Caco-2 (cell line): ENCODE measurements around the gene CENPX. TPM values are rescaled to one million over a fixed set of nuclear protein-coding genes. Genes with fewer than 3 reads are reported as not detected.

Source experiments
- BruUV-seq: library from RNA; stranded (reverse); fragments of 400-500 nt; replicated peaks from 2 replicates; lab custom pipeline; 2021; lab: Mats Ljungman, UMichigan
- CTCF ChIA-PET: fragments of 300-600 bp; sonication (Branson Sonifier 250); formaldehyde crosslinking; loops from one replicate; lab custom pipeline; 2022; ENCODE audit warnings: antibody characterized with exemption; lab: Charles Lee
- POLR2A ChIA-PET: fragments of 300-600 bp; sonication (Branson Sonifier 250); formaldehyde crosslinking; loops from one replicate; lab custom pipeline; 2022; ENCODE audit warnings: antibody characterized with exemption; lab: Charles Lee
- DNase-seq, 2 experiments: peaks; one replicate each; pipeline versions ENCODE4 v3.0.0 to v3.0.0-alpha.2; 2020 to 2022
- H3K27me3 ChIP-seq: replicated peaks from 2 replicates; pipeline ENCODE4 v1.6.0; 2011; ENCODE audit warnings: low read length; ENCODE audit not compliant: control insufficient read depth, insufficient read depth
- H3K36me3 ChIP-seq: 2 replicates; pipeline ENCODE4 v1.5.1; 2011; ENCODE audit warnings: low read length; ENCODE audit not compliant: control insufficient read depth, insufficient read depth
- H3K4me1 ChIP-seq: fragments of 250-450 bp; sonication (Bioruptor Pico); 2 replicates; pipeline ENCODE4 v1.5.1; 2020; ENCODE audit warnings: mild to moderate bottlenecking
- H3K4me3 ChIP-seq: 2 replicates; pipeline ENCODE4 v1.5.1; 2011; ENCODE audit warnings: low read depth, mild to moderate bottlenecking, control low read depth, low read length
- H3K9me3 ChIP-seq: fragments of 250-450 bp; sonication (Bioruptor Pico); 2 replicates; pipeline ENCODE4 v1.5.1; 2020; ENCODE audit warnings: mild to moderate bottlenecking, moderate library complexity
- H3K27ac Mint-ChIP-seq: one replicate; pipeline ENCODE4 v1.8.0; 2022; ENCODE audit warnings: mixed read lengths; ENCODE audit not compliant: unreplicated experiment
- H3K27me3 Mint-ChIP-seq: one replicate; pipeline ENCODE4 v1.8.0; 2022; ENCODE audit warnings: mixed read lengths; ENCODE audit not compliant: insufficient read depth, unreplicated experiment
- H3K36me3 Mint-ChIP-seq: one replicate; pipeline ENCODE4 v1.8.0; 2022; ENCODE audit warnings: mild to moderate bottlenecking, mixed read lengths; ENCODE audit not compliant: insufficient read depth, unreplicated experiment
- H3K4me1 Mint-ChIP-seq: one replicate; pipeline ENCODE4 v1.8.0; 2022; ENCODE audit warnings: low read depth, mixed read lengths; ENCODE audit not compliant: unreplicated experiment
- H3K4me3 Mint-ChIP-seq: one replicate; pipeline ENCODE4 v1.8.0; 2022; ENCODE audit warnings: mild to moderate bottlenecking, moderate library complexity, mixed read lengths; ENCODE audit not compliant: unreplicated experiment
- H3K9me3 Mint-ChIP-seq: one replicate; pipeline ENCODE4 v1.8.0; 2022; ENCODE audit warnings: mixed read lengths; ENCODE audit not compliant: unreplicated experiment
- CTCF ChIP-seq, 2 experiments: fragments of 200-600 bp in 1 of 2; IDR thresholded peaks; 1 replicate in 1 of 2; 2 replicates in 1 of 2; pipeline versions ENCODE4 v1.5.1 to v1.8.0; 2011 to 2022; ENCODE audit warnings: antibody characterized with exemption in 1 of 2, control low read depth in 1 of 2, inconsistent platforms in 1 of 2, low read depth in 1 of 2, low read length in 1 of 2, mild to moderate bottlenecking in 1 of 2, moderate library complexity in 1 of 2; ENCODE audit not compliant: insufficient read depth in 1 of 2, severe bottlenecking in 1 of 2, unreplicated experiment in 1 of 2
- intact Hi-C: fragments of 100-400 bp; cut with micrococcal nuclease; formaldehyde crosslinking; loops from one replicate; pipeline ENCODE4 v1.10.0; 2022; ENCODE audit not compliant: unreplicated experiment
- total RNA-seq: library from RNA; stranded (reverse); gene quantifications from 2 replicates; pipeline ENCODE4 v1.2.3, GENCODE V29; 2022

The CENPX gene
- total RNA-seq, 1 experiment from 2014 or later = 85.3 TPM

DNA sequence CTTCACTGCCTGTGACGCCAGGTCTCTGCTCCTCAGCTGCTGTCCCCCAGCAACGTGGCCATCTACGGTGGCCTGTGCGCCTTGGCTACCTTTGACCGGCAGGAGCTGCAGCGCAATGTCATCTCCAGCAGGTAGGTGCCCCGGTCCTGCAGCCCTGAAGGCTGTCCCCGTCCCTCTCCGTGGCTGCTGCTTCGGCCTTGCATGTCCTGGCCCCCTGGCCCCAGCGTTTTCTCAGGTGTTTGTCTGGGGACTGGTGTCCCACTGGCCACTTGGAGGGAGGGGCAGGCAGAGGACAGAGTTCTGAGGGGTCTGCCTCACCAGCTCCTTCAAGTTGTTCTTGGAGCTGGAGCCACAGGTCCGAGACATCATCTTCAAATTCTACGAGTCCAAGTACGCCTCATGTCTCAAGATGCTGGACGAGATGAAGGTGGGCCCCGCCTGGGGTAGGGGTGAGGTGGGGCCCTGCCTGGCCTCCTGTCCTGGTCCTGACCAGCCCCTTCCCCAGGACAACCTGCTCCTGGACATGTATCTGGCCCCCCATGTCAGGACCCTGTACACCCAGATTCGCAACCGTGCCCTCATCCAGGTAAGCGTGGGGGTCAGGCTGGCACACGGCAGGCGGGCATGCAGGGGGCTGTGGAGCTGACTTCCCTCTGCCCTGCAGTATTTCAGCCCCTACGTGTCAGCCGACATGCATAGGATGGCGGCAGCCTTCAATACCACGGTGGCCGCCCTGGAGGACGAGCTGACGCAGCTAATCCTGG is 33.5 kb upstream of the CENPX start:
- peak overlapping the region; percentile 29 for H3K27ac Mint-ChIP-seq
- no peak overlapping the region for H3K4me3 Mint-ChIP-seq
- peaks cover 1% of the 10 kb centered on the region; the same call in 1 of the 2 replicates for H3K36me3 ChIP-seq
- TF ChIP-seq CTCF (IDR thresholded peaks at IDR 0.05; ENCODE audit: insufficient read depth in 1 of 2, low read depth in 1 of 2, low read length in 1 of 2, severe bottlenecking in 1 of 2, unreplicated experiment in 1 of 2) = no peak
- H3K36me3 Mint-ChIP-seq = peaks cover 63% of the 10 kb centered on the region
- H3K27me3 Mint-ChIP-seq = no peaks in the 10 kb centered on the region
- no peaks in the 10 kb centered on the region for H3K4me1 Mint-ChIP-seq
- no peaks in the 10 kb centered on the region for H3K9me3 Mint-ChIP-seq
- ChIA-PET POLR2A (no interaction called here), CTCF (interaction anchor here (1.0 to 1.1 kb wide), 2 partner anchors 19 to 25 kb away, joined by 3 to 7 read pairs; partner anchors contain the start of genes DCXR and RAC3)
- no peaks in the 10 kb centered on the region; the same call in 1 of the 2 replicates for H3K4me1 ChIP-seq
- H3K4me3 ChIP-seq = no peak overlapping the region
- BruUV-seq = no TSS peak
- no peak for DNase-seq
- intact Hi-C loops = no loop called here
- no peaks in the 10 kb centered on the region for H3K9me3 ChIP-seq
- H3K27me3 ChIP-seq = no peaks in the 10 kb centered on the region

GRCh38 chr17:82055023-82055964 is 32.6 kb upstream of the CENPX start:
- H3K4me1 ChIP-seq = peaks cover 7% of the 10 kb centered on the region
- H3K36me3 ChIP-seq = peaks cover 1% of the 10 kb centered on the region; the same call in 1 of the 2 replicates
- CTCF ChIA-PET = interaction anchor here (0.6 to 1.0 kb wide), 2 partner anchors 14 to 24 kb away, joined by 7 read pairs; partner anchors contain the start of gene RAC3
- no peak for DNase-seq
- Mint-ChIP-seq H3K27ac (peak overlapping the region; percentile 67), H3K4me1 (no peaks in the 10 kb centered on the region), H3K36me3 (peaks cover 54% of the 10 kb centered on the region), H3K9me3 (no peaks in the 10 kb centered on the region), H3K4me3 (no peak overlapping the region), H3K27me3 (no peaks in the 10 kb centered on the region)
- TF ChIP-seq CTCF (IDR thresholded peaks at IDR 0.05; ENCODE audit: insufficient read depth in 1 of 2, low read depth in 1 of 2, low read length in 1 of 2, severe bottlenecking in 1 of 2, unreplicated experiment in 1 of 2) = no peak
- no peaks in the 10 kb centered on the region for H3K27me3 ChIP-seq
- intact Hi-C loops = no loop called here
- no peaks in the 10 kb centered on the region for H3K9me3 ChIP-seq
- BruUV-seq = no TSS peak
- POLR2A ChIA-PET = no interaction called here
- no peak overlapping the region for H3K4me3 ChIP-seq
